Liver (tissue), 9 donors: ENCODE results near the gene RARG. TPM values are rescaled to one million over a fixed set of nuclear protein-coding genes. Genes with fewer than 3 reads are reported as not detected.

Experiments
- DNase-seq: peaks from one replicate; pipeline ENCODE4 v3.0.0-alpha.2; 2017; ENCODE audit warnings: low spot score
- H3K27ac ChIP-seq, 2 donors: one replicate each; pipeline ENCODE4 v1.7.0; 2013; ENCODE audit warnings: inconsistent platforms in 2 of 2, low read length in 2 of 2, control low read depth in 1 of 2, low read depth in 1 of 2, mild to moderate bottlenecking in 1 of 2
- H3K27me3 ChIP-seq, 4 donors: one replicate each; pipeline versions ENCODE4 v1.6.1 to v1.7.0; 2013; ENCODE audit warnings: low read length in 3 of 4, inconsistent platforms in 1 of 4, mild to moderate bottlenecking in 1 of 4, moderate library complexity in 1 of 4; ENCODE audit not compliant: control insufficient read depth in 4 of 4, insufficient read depth in 4 of 4
- H3K36me3 ChIP-seq, 4 donors: one replicate each; pipeline versions ENCODE4 v1.6.1 to v1.7.0; 2013; ENCODE audit warnings: low read length in 3 of 4, mild to moderate bottlenecking in 3 of 4, low read depth in 1 of 4, moderate library complexity in 1 of 4; ENCODE audit not compliant: control insufficient read depth in 4 of 4, insufficient read depth in 3 of 4
- H3K4me1 ChIP-seq, 4 donors: one replicate each; pipeline versions ENCODE4 v1.6.1 to v1.7.0; 2013; ENCODE audit warnings: low read length in 3 of 4, mild to moderate bottlenecking in 3 of 4, moderate library complexity in 1 of 4; ENCODE audit not compliant: control insufficient read depth in 4 of 4, insufficient read depth in 4 of 4
- H3K4me3 ChIP-seq, 3 donors: one replicate each; pipeline versions ENCODE4 v1.6.1 to v1.7.0; 2013; ENCODE audit warnings: low read length in 3 of 3, control low read depth in 1 of 3, low read depth in 1 of 3, mild to moderate bottlenecking in 1 of 3
- H3K9ac ChIP-seq, 2 donors: one replicate each; pipeline ENCODE4 v1.7.0; 2013; ENCODE audit warnings: low read length in 2 of 2, mild to moderate bottlenecking in 2 of 2, moderate library complexity in 2 of 2, control low read depth in 1 of 2, low read depth in 1 of 2
- H3K9me3 ChIP-seq, 4 donors: one replicate each; pipeline versions ENCODE4 v1.6.1 to v1.7.0; 2013; ENCODE audit warnings: low read length in 3 of 4; ENCODE audit not compliant: control insufficient read depth in 4 of 4
- ATF3 ChIP-seq: IDR thresholded peaks from 2 replicates; pipeline ENCODE4 v1.6.1; 2016; ENCODE audit warnings: antibody characterized with exemption
- CTCF ChIP-seq: fragments of 150-350 bp; IDR thresholded peaks from 2 replicates; pipeline ENCODE4 v1.5.1; 2017; ENCODE audit warnings: improper control_type of control experiment, low read depth, low read length; ENCODE audit not compliant: missing input control
- EGR1 ChIP-seq, 2 donors: IDR thresholded peaks; 2 replicates each; pipeline ENCODE4 v1.6.1; 2016 to 2018; ENCODE audit warnings: antibody characterized with exemption in 2 of 2, low read depth in 2 of 2
- FOXA1 ChIP-seq: IDR thresholded peaks from 2 replicates; pipeline ENCODE4 v1.6.1; 2016; ENCODE audit warnings: antibody characterized with exemption
- FOXA2 ChIP-seq: IDR thresholded peaks from 2 replicates; pipeline ENCODE4 v1.6.1; 2016; ENCODE audit warnings: antibody characterized with exemption
- GABPA ChIP-seq, 2 donors: IDR thresholded peaks in 1 of 2; conservative IDR thresholded peaks in 1 of 2; 2 replicates each; pipeline ENCODE4 v1.6.1; 2016; ENCODE audit warnings: antibody characterized with exemption in 2 of 2, mild to moderate bottlenecking in 1 of 2, moderate library complexity in 1 of 2
- HNF4A ChIP-seq, 2 donors: conservative IDR thresholded peaks; 2 replicates each; pipeline ENCODE4 v1.6.1; 2016; ENCODE audit warnings: antibody characterized with exemption in 2 of 2, mild to moderate bottlenecking in 2 of 2
- HNF4G ChIP-seq: IDR thresholded peaks from 2 replicates; pipeline ENCODE4 v1.6.1; 2016; ENCODE audit warnings: antibody characterized with exemption
- JUND ChIP-seq, 2 donors: IDR thresholded peaks; 2 replicates each; pipeline ENCODE4 v1.6.1; 2016; ENCODE audit warnings: antibody characterized with exemption in 2 of 2
- MAX ChIP-seq: IDR thresholded peaks from 2 replicates; pipeline ENCODE4 v1.6.1; 2016; ENCODE audit warnings: antibody characterized with exemption
- NR2F2 ChIP-seq: IDR thresholded peaks from 2 replicates; pipeline ENCODE4 v1.6.1; 2016; ENCODE audit warnings: antibody characterized with exemption
- RAD21 ChIP-seq, 2 donors: IDR thresholded peaks; 2 replicates each; pipeline ENCODE4 v1.6.1; 2016; ENCODE audit warnings: antibody characterized with exemption in 2 of 2, mild to moderate bottlenecking in 2 of 2
- REST ChIP-seq: IDR thresholded peaks from 2 replicates; pipeline ENCODE4 v1.6.1; 2016; ENCODE audit warnings: antibody characterized with exemption, mild to moderate bottlenecking
- RXRA ChIP-seq, 2 donors: IDR thresholded peaks; 2 replicates each; pipeline ENCODE4 v1.6.1; 2017 to 2018; ENCODE audit warnings: antibody characterized with exemption in 2 of 2, mild to moderate bottlenecking in 1 of 2
- SP1 ChIP-seq: IDR thresholded peaks from 2 replicates; pipeline ENCODE4 v1.6.1; 2018; ENCODE audit warnings: antibody characterized with exemption, mild to moderate bottlenecking
- TAF1 ChIP-seq: conservative IDR thresholded peaks from 2 replicates; pipeline ENCODE4 v1.6.1; 2016; ENCODE audit warnings: antibody characterized with exemption, mild to moderate bottlenecking
- YY1 ChIP-seq: IDR thresholded peaks from 2 replicates; pipeline ENCODE4 v1.6.1; 2016; ENCODE audit warnings: antibody characterized with exemption, mild to moderate bottlenecking
- ZBTB33 ChIP-seq: IDR thresholded peaks from 2 replicates; pipeline ENCODE4 v1.6.1; 2016; ENCODE audit warnings: antibody characterized with exemption
- WGBS: extraction: QIAGEN DNeasy Blood & Tissue Kit; methylation state at CpG from one replicate; pipeline ENCODE4 v1.1.7; 2013; 5-methylcytosine and 5-hydroxymethylcytosine counted together
- polyA plus RNA-seq, 2 donors: library from polyadenylated mRNA; stranded (reverse) in 1 of 2; unstranded in 1 of 2; fragments of 200-250 nt in 1 of 2; fragments of >200 nt in 1 of 2; fragmentation: Nextera tagmentation in 1 of 2; extraction: Ambion mirVana in 1 of 2; gene quantifications; one replicate each; pipeline versions ENCODE4 v1.2.1 to v1.2.3, GENCODE V29; 2013 to 2015
- total RNA-seq, 2 donors: library from RNA; depleted of rRNA; stranded (reverse); fragments of >200 nt; gene quantifications; one replicate each; pipeline ENCODE4 v1.2.3, GENCODE V29; 2014
- donor health status: healthy.
- donor health status: healthy.
- donor health status: healthy.
- donor health status: healthy.
- donor health status: healthy.

RARG gene
- total and polyA plus RNA-seq, 4 donors, result 1.7 to 3.1 (median 2.7) TPM

GRCh38 chr12:53279888-53280498, 48.0 kb upstream of the RARG start:
- peak overlapping the region; percentile 14 to 27 (median 20) for H3K4me3 ChIP-seq
- H3K9me3 ChIP-seq, result no peaks in the 10 kb centered on the region
- peak overlapping the region in 1 of 2 donors; percentile 37 for H3K27ac ChIP-seq
- WGBS, result 49% methylated on average over 9 of the region's 9 CpGs
- H3K9ac ChIP-seq, result no peak overlapping the region
- H3K27me3 ChIP-seq, result no peaks in the 10 kb centered on the region
- peaks cover 0 to 3% (median 1%) of the 10 kb centered on the region in 4 donors for H3K36me3 ChIP-seq
- no peak for DNase-seq
- TF ChIP-seq ZBTB33, result no peak
- TF ChIP-seq EGR1 (IDR thresholded peaks at IDR 0.05; ENCODE audit: low read depth in 2 of 2), result no peak
- peak; percentile 41 for TF ChIP-seq ATF3
- TF ChIP-seq JUND (IDR thresholded peaks at IDR 0.05), result no peak
- TF ChIP-seq RAD21 (IDR thresholded peaks at IDR 0.05), result no peak
- TF ChIP-seq REST, result no peak
- peak in 1 of 2 donors; percentile 39 for TF ChIP-seq RXRA (IDR thresholded peaks at IDR 0.05)
- no peak for TF ChIP-seq HNF4A (conservative IDR thresholded peaks at IDR 0.05)
- no peak for TF ChIP-seq CTCF
- peak; percentile 40 for TF ChIP-seq SP1
- peak; percentile 21 for TF ChIP-seq FOXA1
- no peak for TF ChIP-seq NR2F2
- TF ChIP-seq MAX, result no peak
- TF ChIP-seq GABPA (IDR thresholded peaks at IDR 0.05 in 1 of 2, conservative IDR thresholded peaks at IDR 0.05 in 1 of 2), result no peak
- no peak for TF ChIP-seq YY1
- no peak for TF ChIP-seq HNF4G
- TF ChIP-seq TAF1, result no peak
- peak; percentile 36 for TF ChIP-seq FOXA2
- peaks cover 4 to 12% (median 11%) of the 10 kb centered on the region in 4 donors for H3K4me1 ChIP-seq
